ENCODE data around the gene DECR2.

The DECR2 gene

DNA sequence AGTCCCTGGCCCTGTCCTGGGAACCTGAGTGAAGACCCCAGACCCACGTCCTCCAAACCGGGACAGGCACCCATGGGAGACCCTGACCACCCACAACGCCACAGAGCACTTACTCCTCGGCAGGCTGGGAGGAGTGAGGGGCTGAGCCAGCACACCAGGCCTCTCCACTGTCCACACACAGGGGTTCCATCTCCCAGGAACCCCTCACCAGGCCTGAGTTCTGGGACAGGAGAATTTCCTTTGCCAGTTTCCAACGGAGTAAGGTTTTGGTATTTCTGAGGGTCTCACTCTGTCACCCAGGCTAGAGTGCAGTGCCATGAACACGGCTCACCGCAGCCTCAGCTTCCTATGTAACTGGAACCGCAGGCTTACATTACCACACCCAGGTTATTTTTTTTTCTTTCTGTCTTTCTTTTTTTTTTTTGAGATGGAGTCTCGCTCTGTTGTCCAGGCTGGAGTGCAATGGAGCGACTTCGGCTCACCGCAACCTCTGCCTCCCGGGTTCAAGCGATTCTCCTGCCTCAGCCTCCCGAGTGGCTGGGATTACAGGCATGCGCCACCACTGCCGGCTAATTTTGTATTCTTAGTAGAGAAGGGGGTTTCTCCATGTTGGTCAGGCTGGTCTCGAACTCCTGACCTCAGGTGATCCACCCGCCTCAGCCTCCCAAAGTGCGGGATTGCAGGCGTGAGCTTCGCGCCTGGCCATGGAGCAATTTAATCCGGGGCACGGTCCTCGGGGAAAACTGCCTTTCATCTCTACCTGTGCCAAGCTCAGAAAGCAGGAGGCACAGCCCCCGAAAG lies 21.5 kb upstream of the DECR2 start:
- no peaks in the 10 kb centered on the region for H3K9me2 ChIP-seq (replicated peaks; ENCODE audit: insufficient read depth, low read length)
- H3K4me2 ChIP-seq (ENCODE audit: low read depth, low read length, poor library complexity, severe bottlenecking) = peak overlapping the region; percentile 65
- H3K27ac ChIP-seq (ENCODE audit: low read depth, low read length) = no peak overlapping the region
- TF ChIP-seq, protein P1, sequence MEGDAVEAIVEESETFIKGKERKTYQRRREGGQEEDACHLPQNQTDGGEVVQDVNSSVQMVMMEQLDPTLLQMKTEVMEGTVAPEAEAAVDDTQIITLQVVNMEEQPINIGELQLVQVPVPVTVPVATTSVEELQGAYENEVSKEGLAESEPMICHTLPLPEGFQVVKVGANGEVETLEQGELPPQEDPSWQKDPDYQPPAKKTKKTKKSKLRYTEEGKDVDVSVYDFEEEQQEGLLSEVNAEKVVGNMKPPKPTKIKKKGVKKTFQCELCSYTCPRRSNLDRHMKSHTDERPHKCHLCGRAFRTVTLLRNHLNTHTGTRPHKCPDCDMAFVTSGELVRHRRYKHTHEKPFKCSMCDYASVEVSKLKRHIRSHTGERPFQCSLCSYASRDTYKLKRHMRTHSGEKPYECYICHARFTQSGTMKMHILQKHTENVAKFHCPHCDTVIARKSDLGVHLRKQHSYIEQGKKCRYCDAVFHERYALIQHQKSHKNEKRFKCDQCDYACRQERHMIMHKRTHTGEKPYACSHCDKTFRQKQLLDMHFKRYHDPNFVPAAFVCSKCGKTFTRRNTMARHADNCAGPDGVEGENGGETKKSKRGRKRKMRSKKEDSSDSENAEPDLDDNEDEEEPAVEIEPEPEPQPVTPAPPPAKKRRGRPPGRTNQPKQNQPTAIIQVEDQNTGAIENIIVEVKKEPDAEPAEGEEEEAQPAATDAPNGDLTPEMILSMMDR (IDR thresholded peaks at IDR 0.05; ENCODE audit: insufficient read depth, low read length, poor library complexity, severe bottlenecking) = no peak
- no peak for TF ChIP-seq EZH2phosphoT487 (conservative IDR thresholded peaks at IDR 0.05; ENCODE audit: low read length)
- H3K36me3 ChIP-seq (ENCODE audit: low read length) = no peaks in the 10 kb centered on the region
- H3K27me3 ChIP-seq (ENCODE audit: low read length) = no peaks in the 10 kb centered on the region
- H3K79me2 ChIP-seq (ENCODE audit: insufficient read depth, low read length) = peaks cover 3% of the 10 kb centered on the region; the same call in 1 of the 2 replicates
- H4K20me1 ChIP-seq (ENCODE audit: low read depth, low read length) = no peaks in the 10 kb centered on the region
- no peak overlapping the region for H2AFZ ChIP-seq (ENCODE audit: low read depth, low read length, severe bottlenecking)
- no peaks in the 10 kb centered on the region for H3K9me3 ChIP-seq (ENCODE audit: insufficient read depth, low read length)
- peaks cover 11% of the 10 kb centered on the region for H3F3A ChIP-seq (ENCODE audit: insufficient read depth)
- no peak overlapping the region for H3K9ac ChIP-seq (ENCODE audit: low read length)
- no peak overlapping the region for H3K4me3 ChIP-seq (ENCODE audit: insufficient read depth, low read length, poor library complexity, severe bottlenecking)

DNA sequence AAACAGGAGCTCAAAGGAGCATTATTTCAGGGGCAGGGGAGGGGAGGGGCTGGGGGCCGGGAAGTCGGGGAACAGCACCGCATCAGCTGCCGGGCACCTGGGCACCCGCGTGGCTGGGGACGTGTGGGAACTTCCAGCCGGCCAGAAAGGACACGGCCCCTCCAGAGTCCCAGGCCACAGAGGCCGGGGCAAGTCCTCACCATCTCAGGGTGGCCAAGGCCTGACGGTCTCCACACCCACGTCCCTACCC lies 21.0 kb upstream of the DECR2 start:
- Histone ChIP-seq H3K27ac (ENCODE audit: low read depth, low read length) (no peak overlapping the region), H3K4me3 (ENCODE audit: insufficient read depth, low read length, poor library complexity, severe bottlenecking) (peak overlapping the region; percentile 88), H3K27me3 (ENCODE audit: low read length) (no peaks in the 10 kb centered on the region), H3K36me3 (ENCODE audit: low read length) (no peaks in the 10 kb centered on the region), H3K79me2 (ENCODE audit: insufficient read depth, low read length) (peaks cover 3% of the 10 kb centered on the region; the same call in 1 of the 2 replicates), H3F3A (ENCODE audit: insufficient read depth) (peaks cover 11% of the 10 kb centered on the region), H2AFZ (ENCODE audit: low read depth, low read length, severe bottlenecking) (no peak overlapping the region), H3K9me2 (replicated peaks; ENCODE audit: insufficient read depth, low read length) (no peaks in the 10 kb centered on the region), H3K4me2 (ENCODE audit: low read depth, low read length, poor library complexity, severe bottlenecking) (peak overlapping the region; percentile 65), H3K9ac (ENCODE audit: low read length) (peak overlapping the region; percentile 89), H3K9me3 (ENCODE audit: insufficient read depth, low read length) (no peaks in the 10 kb centered on the region), H4K20me1 (ENCODE audit: low read depth, low read length) (no peaks in the 10 kb centered on the region)
- TF ChIP-seq, protein P1 (IDR thresholded peaks at IDR 0.05; ENCODE audit: insufficient read depth, low read length, poor library complexity, severe bottlenecking) = no peak
- TF ChIP-seq EZH2phosphoT487 (conservative IDR thresholded peaks at IDR 0.05; ENCODE audit: low read length) = no peak

DNA sequence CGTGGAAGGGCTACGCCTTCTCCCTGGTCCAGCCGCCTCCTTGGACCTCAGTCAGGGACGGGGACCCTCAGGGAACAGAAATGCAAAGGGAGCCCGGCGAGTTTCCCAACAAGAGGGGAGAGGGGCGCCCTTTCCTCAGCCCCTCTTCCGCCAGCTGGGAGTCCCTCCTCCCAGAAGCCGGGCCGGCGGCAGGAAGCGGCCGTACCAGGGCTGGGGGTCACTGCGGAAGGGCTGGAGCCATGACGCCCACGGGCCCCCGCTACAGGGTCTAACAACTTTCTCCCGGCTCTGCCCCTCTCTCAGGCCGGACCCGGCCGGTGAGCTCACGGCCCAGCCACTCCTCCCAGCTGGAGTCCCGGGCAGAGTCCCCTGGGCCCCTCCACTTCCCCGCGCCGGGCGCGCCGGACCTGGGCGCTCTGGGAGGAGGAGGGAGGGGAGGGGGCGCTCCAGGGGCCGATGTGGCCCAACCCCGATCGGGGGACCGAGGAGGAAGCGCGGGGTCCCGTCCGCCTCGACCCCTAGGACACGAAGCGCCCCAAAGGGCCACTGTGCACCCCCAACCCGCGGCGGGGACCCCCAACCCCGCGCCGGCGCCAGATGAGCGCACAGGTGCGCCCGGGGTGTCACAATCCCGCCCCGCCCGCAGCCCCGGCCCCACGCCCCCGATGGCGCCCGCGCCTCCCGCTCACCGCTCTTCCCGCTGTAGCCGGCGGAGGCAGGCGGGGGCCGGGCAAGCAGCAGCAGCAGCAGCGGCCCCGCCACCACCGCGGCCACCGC lies 20.5 kb upstream of the DECR2 start:
- H3K4me2 ChIP-seq (ENCODE audit: low read depth, low read length, poor library complexity, severe bottlenecking) = peak overlapping the region; percentile 65
- H3K9me2 ChIP-seq (replicated peaks; ENCODE audit: insufficient read depth, low read length) = no peaks in the 10 kb centered on the region
- H3K4me3 ChIP-seq (ENCODE audit: insufficient read depth, low read length, poor library complexity, severe bottlenecking) = peak overlapping the region; percentile 88
- TF ChIP-seq, protein P1 (IDR thresholded peaks at IDR 0.05; ENCODE audit: insufficient read depth, low read length, poor library complexity, severe bottlenecking) = no peak
- TF ChIP-seq EZH2phosphoT487 (conservative IDR thresholded peaks at IDR 0.05; ENCODE audit: low read length) = no peak
- H3K27me3 ChIP-seq (ENCODE audit: low read length) = no peaks in the 10 kb centered on the region
- H3K36me3 ChIP-seq (ENCODE audit: low read length) = no peaks in the 10 kb centered on the region
- peaks cover 11% of the 10 kb centered on the region for H3F3A ChIP-seq (ENCODE audit: insufficient read depth)
- peak overlapping the region; percentile 89 for H3K9ac ChIP-seq (ENCODE audit: low read length)
- no peaks in the 10 kb centered on the region for H4K20me1 ChIP-seq (ENCODE audit: low read depth, low read length)
- H2AFZ ChIP-seq (ENCODE audit: low read depth, low read length, severe bottlenecking) = peak overlapping the region; percentile 66
- H3K27ac ChIP-seq (ENCODE audit: low read depth, low read length) = peak overlapping the region; percentile 1; the same call in 1 of the 2 replicates
- no peaks in the 10 kb centered on the region for H3K9me3 ChIP-seq (ENCODE audit: insufficient read depth, low read length)
- H3K79me2 ChIP-seq (ENCODE audit: insufficient read depth, low read length) = peaks cover 3% of the 10 kb centered on the region; the same call in 1 of the 2 replicates

Data from SU-DHL-6 (cell line).